Measurements from ENCODE around the gene NRG3.

DNA sequence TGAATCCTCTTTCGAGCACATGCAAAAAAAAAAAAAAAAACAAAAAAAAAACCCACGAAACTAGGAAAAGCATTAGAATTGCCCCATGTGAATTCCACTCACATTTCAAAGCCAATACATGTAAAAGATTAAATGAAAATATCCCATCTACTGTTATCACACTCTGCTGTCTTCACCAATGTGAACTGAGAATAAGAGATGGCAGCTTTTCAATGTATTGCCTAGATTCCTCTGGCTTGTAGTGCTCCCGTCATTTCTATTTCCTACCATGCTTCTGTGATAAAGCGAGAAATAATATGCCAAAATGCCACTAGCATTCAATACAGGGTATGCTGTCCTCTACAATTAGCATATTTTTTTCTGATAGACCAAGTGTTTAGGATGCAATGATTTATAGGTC is 517.0 kb downstream of the NRG3 start:
- TF ChIP-seq CTCF (IDR thresholded peaks at IDR 0.05) (no peak), TCF7L2 (IDR thresholded peaks at IDR 0.05; ENCODE audit: low read depth, low read length) (no peak), POLR2AphosphoS5 (IDR thresholded peaks at IDR 0.05; ENCODE audit: low read depth, low read length) (no peak), SIN3A (IDR thresholded peaks at IDR 0.05; ENCODE audit: borderline replicate concordance, insufficient read depth, low read depth, low read length) (no peak)
- TF ChIP-seq, protein P1, sequence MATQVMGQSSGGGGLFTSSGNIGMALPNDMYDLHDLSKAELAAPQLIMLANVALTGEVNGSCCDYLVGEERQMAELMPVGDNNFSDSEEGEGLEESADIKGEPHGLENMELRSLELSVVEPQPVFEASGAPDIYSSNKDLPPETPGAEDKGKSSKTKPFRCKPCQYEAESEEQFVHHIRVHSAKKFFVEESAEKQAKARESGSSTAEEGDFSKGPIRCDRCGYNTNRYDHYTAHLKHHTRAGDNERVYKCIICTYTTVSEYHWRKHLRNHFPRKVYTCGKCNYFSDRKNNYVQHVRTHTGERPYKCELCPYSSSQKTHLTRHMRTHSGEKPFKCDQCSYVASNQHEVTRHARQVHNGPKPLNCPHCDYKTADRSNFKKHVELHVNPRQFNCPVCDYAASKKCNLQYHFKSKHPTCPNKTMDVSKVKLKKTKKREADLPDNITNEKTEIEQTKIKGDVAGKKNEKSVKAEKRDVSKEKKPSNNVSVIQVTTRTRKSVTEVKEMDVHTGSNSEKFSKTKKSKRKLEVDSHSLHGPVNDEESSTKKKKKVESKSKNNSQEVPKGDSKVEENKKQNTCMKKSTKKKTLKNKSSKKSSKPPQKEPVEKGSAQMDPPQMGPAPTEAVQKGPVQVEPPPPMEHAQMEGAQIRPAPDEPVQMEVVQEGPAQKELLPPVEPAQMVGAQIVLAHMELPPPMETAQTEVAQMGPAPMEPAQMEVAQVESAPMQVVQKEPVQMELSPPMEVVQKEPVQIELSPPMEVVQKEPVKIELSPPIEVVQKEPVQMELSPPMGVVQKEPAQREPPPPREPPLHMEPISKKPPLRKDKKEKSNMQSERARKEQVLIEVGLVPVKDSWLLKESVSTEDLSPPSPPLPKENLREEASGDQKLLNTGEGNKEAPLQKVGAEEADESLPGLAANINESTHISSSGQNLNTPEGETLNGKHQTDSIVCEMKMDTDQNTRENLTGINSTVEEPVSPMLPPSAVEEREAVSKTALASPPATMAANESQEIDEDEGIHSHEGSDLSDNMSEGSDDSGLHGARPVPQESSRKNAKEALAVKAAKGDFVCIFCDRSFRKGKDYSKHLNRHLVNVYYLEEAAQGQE (IDR thresholded peaks at IDR 0.05; ENCODE audit: insufficient read depth in 1 of 2, low read depth in 2 of 2, low read length in 1 of 2), result no peak

All from Panc1 (cell line).